Cerebellar nuclear complex (tissue), 1 donor: ENCODE measurements around the gene RUNX2.

Source experiments
- DNase-seq, 2 experiments: peaks; one replicate each; lab custom pipeline; 2025; lab: John Stamatoyannopoulos, UW

The RUNX2 gene

DNA sequence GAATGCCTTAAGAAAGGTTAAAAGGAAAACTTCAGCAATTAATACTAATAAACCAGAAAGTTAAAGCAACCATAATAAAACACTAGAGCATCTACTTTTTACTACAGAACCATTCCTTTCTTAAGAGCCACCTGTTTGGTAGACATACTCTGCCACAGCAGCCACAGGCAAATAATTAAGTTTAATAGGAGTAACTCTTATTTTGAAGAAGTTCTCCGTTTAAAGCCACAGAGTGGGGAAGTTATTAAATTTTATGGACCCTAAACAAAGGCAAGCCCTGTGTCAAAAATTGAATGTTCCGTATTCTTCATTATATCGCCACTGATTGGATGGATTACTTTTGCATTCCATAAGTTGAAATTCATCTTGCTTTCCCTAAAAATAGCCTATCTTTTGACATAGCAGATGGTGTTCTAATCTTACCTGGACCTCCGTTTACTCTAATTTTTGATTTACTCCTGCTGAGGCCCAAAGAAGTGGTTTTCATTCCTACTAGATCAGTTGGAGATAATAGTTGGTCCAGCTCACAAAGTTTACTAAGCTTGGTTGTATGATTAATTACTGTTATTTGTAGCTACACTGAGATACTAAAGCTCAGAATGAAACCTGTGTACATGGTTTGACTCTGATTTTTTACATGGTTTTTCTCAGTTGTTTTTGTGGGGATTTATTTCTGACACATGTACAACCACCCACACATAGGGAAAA lies 190.0 kb downstream of the RUNX2 start:
- DNase-seq: no peak

DNA sequence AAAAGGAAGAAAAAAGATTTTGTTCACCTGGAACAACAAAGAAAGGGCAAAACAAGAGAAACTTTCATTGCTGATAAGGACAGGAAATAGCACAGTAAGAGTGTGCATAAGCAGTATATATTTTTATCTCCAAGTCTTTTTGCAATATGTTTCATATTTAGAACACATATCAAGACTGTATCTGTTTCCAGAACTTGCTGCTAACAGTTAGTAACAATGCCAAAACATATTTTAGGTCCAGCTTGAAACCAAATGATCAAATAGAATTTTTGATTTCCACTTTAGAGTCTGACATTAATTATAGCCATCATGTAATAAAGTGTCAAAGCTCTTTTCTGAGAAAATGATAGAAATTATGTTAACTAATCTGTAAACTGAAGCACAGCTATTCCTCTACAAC lies 193.1 kb downstream of the RUNX2 start:
- no peak for DNase-seq

DNA sequence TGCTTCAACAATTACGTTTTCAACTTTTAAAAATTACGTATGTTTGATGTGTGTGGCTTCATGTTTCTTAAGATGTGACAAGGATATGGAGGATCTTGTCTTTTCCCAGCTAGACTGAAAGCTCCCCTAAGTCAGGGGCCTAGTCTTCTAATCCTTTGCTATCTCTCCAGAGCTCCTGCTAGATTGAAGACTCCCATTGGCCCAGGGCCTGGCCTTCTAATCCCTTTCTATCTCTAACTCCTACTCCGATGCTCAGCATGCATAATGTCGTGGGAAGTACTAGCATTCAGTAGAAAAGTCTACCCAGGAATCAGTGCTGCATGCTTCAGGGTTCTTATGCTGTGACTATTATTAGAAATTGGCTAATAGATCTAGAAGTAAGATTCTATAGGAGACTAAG lies 194.4 kb downstream of the RUNX2 start:
- no peak for DNase-seq

DNA sequence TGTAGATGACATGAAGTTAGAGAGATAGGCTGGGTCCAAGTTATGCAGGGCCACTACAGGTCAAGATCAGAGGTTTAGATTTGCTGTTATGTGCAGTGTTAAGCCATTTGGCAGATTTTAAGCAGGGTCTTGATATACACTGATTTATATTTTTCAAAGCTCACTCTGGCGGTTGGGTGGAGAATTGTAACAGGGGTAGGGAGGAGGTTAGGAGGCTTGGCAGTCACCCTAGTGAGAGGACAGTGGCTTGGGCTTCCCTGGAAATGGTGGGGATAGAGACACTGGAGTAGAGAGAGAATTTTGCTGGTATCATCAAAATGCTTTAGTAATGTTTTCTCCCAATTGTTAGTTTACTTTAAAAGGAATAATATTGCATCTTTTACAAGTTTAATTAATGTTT lies 199.1 kb downstream of the RUNX2 start:
- DNase-seq: no peak

DNA sequence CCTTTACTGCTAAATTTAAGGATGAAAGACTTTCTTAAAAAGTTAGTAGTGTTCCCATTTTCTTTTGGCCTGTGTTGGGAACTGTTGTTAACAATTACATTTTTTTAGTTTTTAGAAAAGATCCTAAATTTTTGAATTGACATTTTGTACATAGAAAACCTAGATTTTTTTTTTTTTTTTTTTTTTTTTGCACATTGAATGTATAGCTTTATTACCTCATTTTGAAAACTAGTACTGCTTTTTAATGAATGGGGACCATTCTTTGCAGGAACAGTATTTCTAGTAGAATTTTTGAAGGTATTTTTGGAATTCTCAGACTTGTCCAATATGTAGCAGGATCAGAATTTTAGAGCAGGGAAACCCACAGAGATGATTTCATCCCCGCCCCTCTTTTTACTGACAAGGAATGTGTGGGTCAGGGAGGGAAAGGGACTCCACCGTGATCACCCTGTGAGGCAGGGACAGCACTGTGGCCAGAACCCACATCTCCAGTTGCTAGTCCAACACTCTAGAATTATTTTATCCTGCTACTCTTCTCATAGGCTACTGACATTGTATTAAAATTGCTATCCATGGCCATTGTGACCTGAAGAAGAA lies 204.0 kb downstream of the RUNX2 start:
- DNase-seq: no peak

DNA sequence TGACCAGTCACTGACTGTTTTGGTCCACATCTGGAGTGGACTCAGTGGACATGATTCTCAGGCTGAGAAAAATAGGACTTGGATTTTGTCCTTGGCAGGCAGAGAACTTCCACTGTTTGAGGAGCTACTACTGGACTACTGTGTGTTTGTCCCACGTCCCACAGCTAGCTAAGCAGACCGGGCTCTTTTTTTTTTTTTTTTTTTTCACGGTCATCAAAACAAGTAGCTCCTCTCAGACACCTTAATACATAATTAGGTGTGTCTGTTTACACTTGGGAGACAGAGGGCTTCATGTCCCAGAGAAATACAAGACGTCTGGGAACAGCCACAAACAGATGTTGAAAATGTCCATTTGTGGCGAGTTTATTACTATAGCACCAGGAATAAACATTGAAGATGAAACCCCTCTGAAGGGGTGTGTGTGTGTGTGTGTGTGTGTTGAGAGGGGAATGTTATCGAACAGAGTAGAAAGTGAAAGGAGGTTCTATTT lies 204.6 kb downstream of the RUNX2 start:
- no peak for DNase-seq

DNA sequence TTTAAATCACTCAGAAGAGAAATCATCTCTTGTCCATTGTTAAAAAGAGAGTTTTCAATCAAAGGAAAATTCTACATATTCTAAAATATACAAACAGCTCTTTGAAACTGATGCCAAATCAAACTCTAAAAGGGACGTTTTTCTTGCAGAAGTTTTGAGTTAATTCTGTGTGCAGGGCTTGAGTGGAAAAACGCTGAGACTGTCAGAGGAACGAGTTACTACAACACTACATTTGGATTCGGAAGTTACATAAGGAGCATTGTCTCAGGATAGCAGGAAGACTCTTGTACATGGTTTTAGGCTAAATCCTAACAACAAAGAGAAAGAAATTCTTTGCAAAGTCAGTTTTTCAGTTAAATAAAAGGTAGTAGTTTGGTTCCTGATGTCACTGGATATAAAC lies 205.3 kb downstream of the RUNX2 start:
- no peak for DNase-seq

DNA sequence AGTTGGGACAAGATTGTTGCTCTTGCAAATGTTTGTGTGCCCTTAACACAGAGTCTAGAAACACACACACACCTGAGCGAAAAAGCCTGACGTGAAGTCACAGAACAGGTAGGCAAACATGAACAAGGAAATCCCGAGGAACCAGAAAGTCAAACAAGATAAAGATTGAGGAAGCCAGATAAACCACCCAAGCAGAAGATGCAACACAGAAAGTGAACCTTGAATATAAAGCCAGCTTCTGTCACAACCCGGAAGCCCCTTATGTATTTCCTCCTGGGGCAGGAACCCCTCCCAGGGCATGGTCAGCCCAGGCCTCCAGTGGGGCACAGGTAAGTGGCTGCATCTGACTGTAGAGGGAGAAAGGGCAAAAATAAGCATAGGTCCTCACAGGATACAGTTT lies 207.8 kb downstream of the RUNX2 start:
- DNase-seq: no peak

DNA sequence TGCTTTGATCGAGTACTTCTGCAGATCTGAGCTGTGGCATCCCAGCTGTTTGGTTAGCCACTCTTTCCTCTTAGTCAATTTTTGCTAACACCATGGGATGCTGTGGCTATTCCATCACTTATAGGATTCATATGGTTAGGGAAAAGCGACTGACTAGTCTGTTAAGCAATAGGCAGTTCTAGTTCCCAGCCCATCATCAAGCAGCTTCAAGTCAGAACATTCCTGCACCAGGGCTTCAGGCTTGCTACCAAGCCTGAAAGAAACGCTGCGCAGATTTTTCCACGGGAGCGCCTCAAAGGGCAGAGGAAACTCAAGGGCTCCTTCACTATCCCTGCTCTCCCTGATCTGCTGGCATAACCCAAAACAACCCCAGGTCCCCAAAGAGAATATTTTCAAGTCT lies 209.4 kb downstream of the RUNX2 start:
- DNase-seq: no peak

DNA sequence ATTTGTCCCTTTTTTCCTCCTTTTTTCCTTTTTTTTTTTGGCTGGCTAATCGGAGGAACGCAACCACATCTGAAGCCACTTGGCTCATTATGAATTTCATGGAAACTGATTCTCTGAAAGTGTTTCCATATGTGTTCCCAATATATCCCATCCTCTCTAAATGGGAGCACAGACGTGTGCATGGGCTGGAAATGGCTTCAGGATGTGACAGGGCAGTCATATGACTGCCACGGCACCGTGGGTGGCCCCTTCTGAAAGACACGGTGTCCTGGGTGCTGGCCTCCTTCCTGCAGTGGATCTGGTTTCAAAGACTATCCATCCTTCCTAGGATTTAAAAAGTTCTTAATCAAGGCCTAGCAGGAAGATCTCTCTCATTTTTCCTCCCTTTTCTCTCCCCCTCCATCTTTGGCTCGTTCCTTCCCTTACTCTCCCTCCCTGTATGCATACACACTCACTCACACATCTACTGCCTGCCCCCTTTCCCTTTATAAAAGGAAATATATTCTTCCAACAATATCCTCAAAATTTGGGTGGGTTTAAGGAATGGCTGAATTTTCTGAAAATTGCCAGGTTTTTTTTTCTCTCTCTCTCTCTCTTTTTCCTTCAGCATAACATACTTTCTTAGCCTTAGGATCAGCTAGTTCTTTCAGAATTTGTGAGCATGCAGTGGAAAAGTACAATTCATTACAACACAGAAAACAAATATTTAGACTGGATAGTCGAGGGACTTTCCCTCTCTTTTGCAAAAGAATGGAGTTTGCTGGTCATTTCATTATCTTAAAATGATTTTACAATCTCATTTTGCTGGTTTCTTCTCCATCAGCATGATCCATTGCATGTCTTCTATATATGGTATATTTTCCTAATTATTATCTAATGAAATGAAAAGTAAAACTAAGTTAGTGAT lies 210.8 kb downstream of the RUNX2 start:
- DNase-seq: no peak

DNA sequence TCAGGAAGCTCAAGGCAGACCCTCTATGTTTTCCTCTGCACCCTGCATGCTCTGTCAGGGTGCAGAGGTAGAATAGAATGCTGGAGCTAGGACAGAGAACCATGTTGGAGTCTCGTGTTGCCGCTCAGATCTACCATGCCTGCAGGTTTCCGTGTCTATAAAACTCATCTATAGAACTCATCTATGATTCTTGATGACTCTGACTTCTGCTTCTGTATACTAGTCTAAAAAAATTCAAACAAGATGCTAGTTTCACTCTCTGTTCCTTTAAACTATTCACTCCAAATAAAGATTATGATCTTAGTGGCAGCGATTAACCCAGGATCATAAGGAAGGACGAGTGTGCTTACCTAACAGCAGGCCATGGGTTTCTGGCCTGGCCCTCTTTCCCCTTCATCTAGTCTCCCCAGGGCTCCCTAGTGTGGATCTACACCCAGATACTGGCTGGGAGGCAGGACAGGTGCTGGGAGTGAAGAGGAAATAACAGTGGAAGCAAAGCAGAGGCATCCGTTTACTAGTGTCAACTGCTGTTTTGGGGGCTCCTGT lies 212.3 kb downstream of the RUNX2 start:
- no peak for DNase-seq

DNA sequence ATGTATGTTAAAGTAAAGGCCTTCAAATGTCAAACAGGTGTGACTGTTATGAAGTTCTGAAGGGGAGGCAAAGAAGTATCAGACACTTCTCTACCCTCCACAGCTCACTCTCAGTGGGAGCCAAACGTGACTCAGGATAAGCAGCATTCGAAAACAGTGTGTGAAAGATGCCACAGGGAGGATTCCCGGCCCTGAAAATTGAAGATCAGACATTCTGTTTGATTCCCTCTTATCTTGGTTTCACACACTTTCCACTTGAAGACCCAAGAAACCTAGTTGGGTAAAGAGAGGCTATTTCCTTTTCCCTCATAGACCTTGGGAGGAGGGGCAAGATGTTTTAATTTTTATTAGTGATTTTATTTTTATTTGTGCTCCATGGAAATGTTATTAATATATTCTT lies 213.8 kb downstream of the RUNX2 start:
- DNase-seq: no peak

DNA sequence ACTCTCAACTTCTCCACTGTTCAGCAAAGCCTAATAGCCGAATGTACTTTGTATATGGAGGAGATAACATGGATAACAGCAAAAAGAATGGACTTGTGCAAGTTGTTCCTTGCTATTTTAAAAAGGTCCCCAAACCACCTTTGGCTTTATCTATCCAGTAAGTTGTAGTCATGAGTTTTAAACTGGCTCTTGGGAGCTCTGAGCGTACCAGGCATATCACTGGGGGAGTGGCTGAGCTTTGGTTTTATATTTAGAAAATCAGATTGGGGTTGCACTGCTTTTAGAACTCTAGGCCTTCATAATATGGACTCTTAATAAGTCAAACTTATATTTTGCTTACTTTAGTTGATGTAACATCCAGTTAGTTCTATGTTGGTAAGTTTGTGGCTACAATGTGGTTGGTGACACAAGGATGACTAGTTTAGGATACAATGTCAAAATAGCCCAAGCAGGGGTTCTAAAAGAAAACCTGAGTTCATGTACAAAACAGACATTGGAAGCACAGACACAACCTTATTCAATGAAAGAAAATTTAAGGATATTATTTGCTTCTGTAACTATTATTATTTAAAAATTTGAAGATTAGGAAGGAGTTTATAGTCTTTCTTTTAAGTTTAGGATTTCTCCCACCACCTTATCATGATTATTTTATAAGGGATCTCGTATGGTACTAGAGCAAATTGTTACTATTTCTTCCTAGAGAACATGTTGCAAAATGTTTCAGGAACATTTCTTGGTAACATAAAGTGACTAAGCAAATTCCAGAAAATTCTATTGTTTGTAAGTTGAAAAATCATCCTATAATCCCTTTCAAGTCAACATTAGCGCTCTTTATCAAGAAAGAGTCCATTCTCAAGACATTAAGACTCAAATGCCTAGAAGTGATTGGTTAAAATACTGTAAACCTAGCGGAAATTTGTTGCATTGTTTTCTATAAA lies 215.4 kb downstream of the RUNX2 start:
- DNase-seq: no peak

DNA sequence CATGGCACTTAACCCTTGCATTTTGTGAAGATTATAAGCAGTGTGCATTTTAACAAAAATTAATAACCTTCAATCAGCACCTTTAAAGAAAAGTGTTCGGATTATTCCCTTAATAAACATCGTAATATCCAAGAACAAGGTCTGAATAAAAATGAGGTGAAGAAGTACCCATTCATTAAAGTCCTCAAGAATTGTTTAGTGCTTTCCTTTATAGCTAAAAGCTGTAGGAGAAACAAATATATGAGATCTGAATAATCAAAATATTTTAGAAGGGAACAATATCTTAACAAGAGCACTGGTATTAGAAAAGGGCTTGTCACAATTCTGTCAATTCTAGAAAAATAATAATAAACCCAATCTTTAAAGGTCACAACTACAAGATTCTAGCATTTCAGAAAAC lies 217.3 kb downstream of the RUNX2 start:
- no peak for DNase-seq

DNA sequence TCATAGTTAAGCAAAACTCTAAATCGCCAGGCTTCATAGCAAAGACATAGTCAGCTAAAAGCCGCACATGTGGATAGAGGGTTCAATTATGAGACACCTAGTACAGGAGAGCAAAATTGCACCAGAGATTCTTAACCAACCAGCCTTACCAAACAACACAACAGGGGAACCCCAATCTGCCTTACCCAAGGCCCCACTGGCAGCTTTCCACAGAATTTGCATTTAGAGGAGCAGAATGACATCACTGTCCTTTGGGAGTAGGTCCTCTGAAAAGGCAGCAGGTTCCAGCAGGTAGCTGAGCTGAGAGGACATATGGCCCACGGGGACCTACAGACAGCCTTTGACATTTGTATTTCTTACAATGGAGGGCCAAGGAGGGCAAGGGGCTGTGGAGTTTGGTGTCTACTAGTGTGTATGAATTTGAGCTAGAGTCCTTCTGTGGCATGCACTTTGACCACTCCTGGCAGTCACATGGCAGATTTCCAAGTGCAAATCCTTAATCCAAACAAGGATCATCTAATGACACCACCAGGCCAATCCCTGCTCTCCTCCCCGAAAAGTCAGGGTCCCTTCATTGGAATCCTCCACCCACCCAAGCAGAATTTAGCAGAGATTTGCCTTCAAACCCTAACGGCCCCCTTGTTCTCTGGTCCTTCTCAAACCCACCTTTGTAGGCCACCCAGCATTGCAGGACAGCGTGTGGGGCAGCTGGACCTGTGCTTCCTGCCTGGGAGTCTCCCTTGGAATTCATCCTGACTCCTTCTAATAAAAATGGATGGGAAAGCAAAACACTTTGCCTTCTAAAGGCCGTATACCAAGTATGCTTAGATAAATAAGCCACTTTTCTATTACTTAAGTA lies 220.8 kb downstream of the RUNX2 start:
- no peak for DNase-seq

DNA sequence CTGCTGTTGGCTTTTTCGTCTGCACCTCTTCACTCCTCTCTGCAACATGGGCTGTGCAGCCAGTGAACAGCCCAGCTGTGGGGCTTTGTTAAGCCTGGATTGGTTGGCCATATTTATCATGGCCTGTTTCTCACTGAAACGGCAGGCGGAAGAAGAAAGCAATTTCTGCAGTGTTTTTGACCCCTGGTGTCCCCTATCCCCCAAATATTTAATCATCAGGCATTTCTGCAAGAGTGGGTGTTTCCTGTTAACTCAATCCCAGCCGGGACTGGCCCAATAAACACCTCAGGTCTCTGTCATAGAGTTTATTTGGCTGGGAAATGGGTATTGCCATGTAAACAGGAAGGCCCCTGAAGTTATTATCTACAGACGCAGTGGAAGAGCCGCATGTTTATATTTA lies 224.4 kb downstream of the RUNX2 start:
- no peak for DNase-seq

DNA sequence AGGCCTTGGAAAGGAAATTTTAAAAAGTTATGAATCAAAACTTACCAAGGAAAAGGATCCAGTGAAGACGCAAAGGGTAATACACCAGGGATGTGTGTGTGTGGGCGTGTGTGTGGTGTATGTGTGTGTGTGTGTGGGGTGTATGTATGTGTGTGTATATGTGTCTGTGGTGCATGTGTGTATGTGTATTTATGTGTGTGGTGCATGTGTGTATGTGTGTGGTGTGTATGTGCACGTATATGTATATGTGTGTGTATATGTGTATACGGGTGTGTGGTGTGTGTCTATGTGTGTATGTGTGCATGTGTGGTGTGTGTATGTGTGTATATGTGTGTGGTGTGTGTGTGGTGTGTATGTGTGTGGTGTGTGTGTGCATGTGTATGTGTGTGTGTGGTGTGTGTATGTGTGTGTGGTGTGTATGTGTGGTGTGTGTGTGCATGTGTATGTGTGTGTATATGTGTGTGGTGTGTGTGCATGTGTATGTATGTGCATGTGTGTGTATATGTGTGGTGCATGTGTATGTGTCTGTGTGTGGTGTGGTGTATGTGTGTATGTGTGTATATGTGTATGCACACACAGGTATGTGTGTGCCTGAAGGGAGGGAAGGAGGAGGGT lies 225.7 kb downstream of the RUNX2 start:
- DNase-seq: no peak

DNA sequence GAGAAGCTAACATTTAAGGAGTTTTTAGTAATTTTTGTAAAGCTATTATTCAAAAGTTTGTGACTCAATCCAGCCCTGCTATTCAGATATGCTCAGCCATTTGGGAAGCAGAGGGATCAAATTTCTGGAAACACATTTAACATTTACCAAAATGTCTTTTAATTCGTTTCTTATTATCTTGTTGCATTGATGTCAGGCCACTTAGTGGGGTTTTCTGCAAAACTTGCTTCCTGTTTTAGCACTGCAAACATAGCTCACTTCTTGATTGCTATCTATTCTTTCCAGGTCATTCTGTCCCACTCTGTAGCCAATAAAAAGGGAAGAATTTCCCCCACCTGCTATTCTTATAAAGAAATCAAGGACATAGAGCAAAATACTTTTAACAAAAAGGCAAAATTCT lies 226.5 kb downstream of the RUNX2 start:
- no peak for DNase-seq

DNA sequence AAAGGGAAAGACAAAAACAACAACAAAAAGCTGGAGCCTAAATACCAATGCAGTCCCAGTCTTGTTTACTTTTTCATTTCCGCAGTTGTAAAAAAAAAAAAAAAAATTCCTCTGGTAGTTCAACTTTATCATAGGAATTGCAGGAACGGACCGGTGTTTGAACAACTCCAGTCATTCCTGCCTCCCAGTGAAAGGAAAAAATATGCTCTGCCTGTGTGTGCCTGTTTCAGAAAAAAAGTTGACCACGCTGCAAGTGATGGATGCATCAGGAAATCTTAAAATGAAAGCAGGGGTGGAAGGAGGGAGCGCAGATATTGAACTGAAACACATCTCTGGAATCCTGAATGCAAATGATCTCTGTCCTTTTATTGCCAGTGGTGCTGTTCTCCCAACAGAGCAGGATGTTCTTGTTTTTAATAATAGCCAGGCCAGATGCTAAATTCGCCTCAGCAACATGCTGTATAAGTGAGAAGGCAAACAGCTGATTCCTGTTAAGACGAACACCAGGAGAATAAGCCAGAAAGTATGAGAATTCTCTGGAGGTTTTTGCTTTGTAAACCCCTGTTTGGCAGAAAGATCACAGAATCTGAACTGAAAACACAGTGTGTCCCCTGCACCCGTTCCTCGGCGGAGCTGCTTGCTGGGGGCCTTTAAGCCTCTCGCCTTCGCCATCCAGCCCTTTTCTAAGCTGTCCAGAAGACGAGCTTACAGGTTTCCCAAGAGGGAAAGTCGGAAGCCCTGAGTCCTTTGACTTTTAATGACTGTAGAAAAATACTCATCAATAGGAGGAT lies 228.0 kb downstream of the RUNX2 start:
- DNase-seq: no peak
